IMR-90 (cell line): ENCODE results near the gene BCL2L13. TPM values are rescaled to one million over a fixed set of nuclear protein-coding genes. Genes with fewer than 3 reads are reported as not detected.

Experiments used
- ATAC-seq: fragments of 200-7000 bp; cut with Tn5 transposase; 2 replicates; pipeline ENCODE4 v1.9.1; 2020; ENCODE audit warnings: low read depth, mild to moderate bottlenecking, moderate library complexity
- BruUV-seq: library from RNA; stranded (reverse); fragments of 400-500 nt; replicated peaks from 2 replicates; lab custom pipeline; 2021; lab: Mats Ljungman, UMichigan
- CTCF ChIA-PET: fragments of 300-600 bp; formaldehyde crosslinking; extraction: SDS; loops from one replicate; lab custom pipeline; 2021; ENCODE audit warnings: antibody characterized with exemption; lab: Yijun Ruan, JAX
- POLR2A ChIA-PET: fragments of 300-600 bp; sonication (Branson Sonifier 250); formaldehyde crosslinking; loops from one replicate; lab custom pipeline; 2022; ENCODE audit warnings: antibody characterized with exemption; ENCODE audit not compliant: unreplicated experiment; lab: Charles Lee
- DNase-seq: peaks from one replicate; pipeline ENCODE4 v3.0.0; 2013
- H2AFZ ChIP-seq: replicated peaks from 2 replicates; pipeline ENCODE3; 2013; ENCODE audit warnings: low read length, mild to moderate bottlenecking; ENCODE audit not compliant: poor library complexity
- H2AK5ac ChIP-seq: 2 replicates; pipeline ENCODE4 v1.6.1; 2013; ENCODE audit warnings: low read depth, low read length, inconsistent platforms
- H2AK9ac ChIP-seq: replicated peaks from 2 replicates; pipeline ENCODE3; 2013; ENCODE audit warnings: mild to moderate bottlenecking, low read depth, low read length, moderate library complexity; ENCODE audit not compliant: poor library complexity
- H2BK120ac ChIP-seq: 2 replicates; pipeline ENCODE4 v1.6.1; 2013; ENCODE audit warnings: low read depth, low read length, inconsistent platforms
- H2BK15ac ChIP-seq: 3 replicates; pipeline ENCODE4 v1.6.1; 2013; ENCODE audit warnings: low read depth, low read length, inconsistent platforms
- H2BK20ac ChIP-seq: 2 replicates; pipeline ENCODE4 v1.6.1; 2013; ENCODE audit warnings: low read depth, mild to moderate bottlenecking, inconsistent platforms, low read length, moderate library complexity
- H2BK5ac ChIP-seq: 2 replicates; pipeline ENCODE4 v1.6.1; 2013; ENCODE audit warnings: mild to moderate bottlenecking, low read depth, low read length, inconsistent platforms; ENCODE audit not compliant: poor library complexity, severe bottlenecking
- H3K14ac ChIP-seq: replicated peaks from 2 replicates; pipeline ENCODE4 v1.6.1; 2013; ENCODE audit warnings: low read depth, low read length, inconsistent platforms
- H3K18ac ChIP-seq: 2 replicates; pipeline ENCODE4 v1.6.1; 2013; ENCODE audit warnings: low read depth, low read length, control low read depth
- H3K23ac ChIP-seq: 2 replicates; pipeline ENCODE4 v1.6.1; 2013; ENCODE audit warnings: low read depth, low read length, inconsistent platforms
- H3K27ac ChIP-seq: 2 replicates; pipeline ENCODE4 v1.5.1; 2013; ENCODE audit warnings: mild to moderate bottlenecking, control low read depth, low read length; ENCODE audit not compliant: insufficient read depth
- H3K27me3 ChIP-seq: 2 replicates; pipeline ENCODE4 v1.6.1; 2013; ENCODE audit warnings: low read length; ENCODE audit not compliant: control insufficient read depth, insufficient read depth
- H3K36me3 ChIP-seq: 2 replicates; pipeline ENCODE4 v1.6.1; 2013; ENCODE audit warnings: low read length, mixed read lengths; ENCODE audit not compliant: control insufficient read depth, insufficient read depth
- H3K4ac ChIP-seq: 2 replicates; pipeline ENCODE4 v1.6.1; 2013; ENCODE audit warnings: low read depth, low read length, inconsistent platforms
- H3K4me1 ChIP-seq: 2 replicates; pipeline ENCODE4 v1.6.1; 2013; ENCODE audit warnings: low read length, mixed read lengths; ENCODE audit not compliant: control insufficient read depth, insufficient read depth
- H3K4me2 ChIP-seq: 2 replicates; pipeline ENCODE4 v1.6.1; 2013; ENCODE audit warnings: low read depth, mild to moderate bottlenecking, control low read depth, low read length, moderate library complexity
- H3K4me3 ChIP-seq: 2 replicates; pipeline ENCODE4 v1.5.1; 2013; ENCODE audit warnings: low read depth, mild to moderate bottlenecking, control low read depth, low read length, moderate library complexity; ENCODE audit not compliant: insufficient read depth
- H3K56ac ChIP-seq: 2 replicates; pipeline ENCODE4 v1.6.1; 2013; ENCODE audit warnings: low read length, inconsistent platforms; ENCODE audit not compliant: insufficient read depth; ENCODE audit errors: extremely low read depth
- H3K79me1 ChIP-seq, 2 experiments: 2 replicates each; pipeline ENCODE4 v1.6.1; 2013; ENCODE audit warnings: low read length in 2 of 2, inconsistent platforms in 1 of 2, low read depth in 1 of 2
- H3K9ac ChIP-seq: 2 replicates; pipeline ENCODE4 v1.6.1; 2013; ENCODE audit warnings: low read depth, low read length, control low read depth
- H3K9me1 ChIP-seq: 2 replicates; pipeline ENCODE4 v1.6.1; 2013; ENCODE audit warnings: low read length, inconsistent platforms; ENCODE audit not compliant: insufficient read depth
- H3K9me3 ChIP-seq: 2 replicates; pipeline ENCODE4 v1.6.1; 2013; ENCODE audit warnings: low read length; ENCODE audit not compliant: control insufficient read depth, insufficient read depth
- H4K20me1 ChIP-seq: 2 replicates; pipeline ENCODE4 v1.6.1; 2013; ENCODE audit warnings: low read length, inconsistent platforms; ENCODE audit not compliant: insufficient read depth
- H4K5ac ChIP-seq: 2 replicates; pipeline ENCODE4 v1.6.1; 2013; ENCODE audit warnings: mild to moderate bottlenecking, low read depth, low read length, control low read depth
- H4K8ac ChIP-seq, 2 experiments: 2 replicates each; pipeline ENCODE4 v1.6.1; 2013; ENCODE audit warnings: low read depth in 2 of 2, low read length in 2 of 2, control low read depth in 1 of 2, inconsistent platforms in 1 of 2
- H4K91ac ChIP-seq: 2 replicates; pipeline ENCODE4 v1.6.1; 2013; ENCODE audit warnings: low read depth, low read length, inconsistent platforms; ENCODE audit not compliant: insufficient read depth
- BHLHE40 ChIP-seq: fragments of 150-350 bp; IDR thresholded peaks from 2 replicates; pipeline ENCODE4 v1.6.1; 2016; ENCODE audit warnings: mild to moderate bottlenecking, low read depth, low read length
- CEBPB ChIP-seq: IDR thresholded peaks from 2 replicates; pipeline ENCODE4 v1.6.1; 2012; ENCODE audit warnings: low read depth, low read length, improper control_type of control experiment
- CHD1 ChIP-seq: IDR thresholded peaks from 2 replicates; pipeline ENCODE4 v1.6.1; 2012; ENCODE audit warnings: low read depth, low read length, improper control_type of control experiment
- ELK1 ChIP-seq: fragments of 150-350 bp; IDR thresholded peaks from 2 replicates; pipeline ENCODE4 v1.6.1; 2016; ENCODE audit warnings: low read depth, mild to moderate bottlenecking, low read length, moderate library complexity, borderline replicate concordance
- FOS ChIP-seq: fragments of 150-350 bp; IDR thresholded peaks from 2 replicates; pipeline ENCODE4 v1.6.1; 2016; ENCODE audit warnings: low read depth, low read length
- MAFK ChIP-seq: IDR thresholded peaks from 2 replicates; pipeline ENCODE4 v1.6.1; 2012; ENCODE audit warnings: low read depth, low read length, improper control_type of control experiment
- MXI1 ChIP-seq: IDR thresholded peaks from 2 replicates; pipeline ENCODE4 v1.6.1; 2012; ENCODE audit warnings: low read depth, mild to moderate bottlenecking, low read length, moderate library complexity, borderline replicate concordance
- RAD21 ChIP-seq: IDR thresholded peaks from 2 replicates; pipeline ENCODE4 v1.6.1; 2012; ENCODE audit warnings: low read length, improper control_type of control experiment
- RCOR1 ChIP-seq: IDR thresholded peaks from 2 replicates; pipeline ENCODE4 v1.6.1; 2012; ENCODE audit warnings: mild to moderate bottlenecking, low read length, improper control_type of control experiment; ENCODE audit not compliant: insufficient replicate concordance
- RFX5 ChIP-seq: IDR thresholded peaks from 2 replicates; pipeline ENCODE4 v1.8.0; 2012; ENCODE audit warnings: low read depth, mild to moderate bottlenecking, low read length, moderate library complexity
- WGBS, 2 experiments: methylation state at CpG; one replicate each; pipeline versions ENCODE4 v1.1.5 to v1.1.7; 2013; ENCODE audit warnings: missing lambda C conversion rate in 2 of 2; ENCODE audit not compliant: insufficient read length in 1 of 2; ENCODE audit errors: extremely low coverage in 2 of 2; 5-methylcytosine and 5-hydroxymethylcytosine counted together
- dilution Hi-C: fragments of 300-500 bp; cut with HindIII; formaldehyde crosslinking; loops from one replicate; pipeline ENCODE4 v1.14.3; 2018; ENCODE audit warnings: low sequenced_read_pairs; ENCODE audit not compliant: unreplicated experiment
- in situ Hi-C: fragments of 300-500 bp; cut with MboI; formaldehyde crosslinking; loops from 3 replicates; pipeline ENCODE4 v1.14.3; 2019; ENCODE audit warnings: low sequenced_read_pairs, inconsistent platforms, mixed read lengths
- intact Hi-C: fragments of 100-400 bp; cut with micrococcal nuclease; formaldehyde crosslinking; loops from 2 replicates; pipeline ENCODE4 v1.10.0; 2022
- polyA plus RNA-seq, 3 experiments: library from polyadenylated mRNA; depleted of rRNA; stranded (reverse); fragments of >200 nt; gene quantifications; 2 replicates each; pipeline ENCODE4 v1.2.3, GENCODE V29; 2012; ENCODE audit warnings: low replicate concordance in 1 of 3
- total RNA-seq: library from RNA; depleted of rRNA; stranded (reverse); fragments of >200 nt; gene quantifications from 2 replicates; pipeline ENCODE4 v1.2.3, GENCODE V29; 2012
- TF ChIP-seq, protein P1 (sequence below): fragments of 150-350 bp; IDR thresholded peaks from 2 replicates; pipeline ENCODE4 v1.6.1; 2017; ENCODE audit warnings: mild to moderate bottlenecking, antibody characterized with exemption, low read length, low read depth

The BCL2L13 gene
- total and polyA plus RNA-seq, 2 of the 4 experiments (the other 2 are of a cell fraction): 42.6 to 86.7 TPM

DNA sequence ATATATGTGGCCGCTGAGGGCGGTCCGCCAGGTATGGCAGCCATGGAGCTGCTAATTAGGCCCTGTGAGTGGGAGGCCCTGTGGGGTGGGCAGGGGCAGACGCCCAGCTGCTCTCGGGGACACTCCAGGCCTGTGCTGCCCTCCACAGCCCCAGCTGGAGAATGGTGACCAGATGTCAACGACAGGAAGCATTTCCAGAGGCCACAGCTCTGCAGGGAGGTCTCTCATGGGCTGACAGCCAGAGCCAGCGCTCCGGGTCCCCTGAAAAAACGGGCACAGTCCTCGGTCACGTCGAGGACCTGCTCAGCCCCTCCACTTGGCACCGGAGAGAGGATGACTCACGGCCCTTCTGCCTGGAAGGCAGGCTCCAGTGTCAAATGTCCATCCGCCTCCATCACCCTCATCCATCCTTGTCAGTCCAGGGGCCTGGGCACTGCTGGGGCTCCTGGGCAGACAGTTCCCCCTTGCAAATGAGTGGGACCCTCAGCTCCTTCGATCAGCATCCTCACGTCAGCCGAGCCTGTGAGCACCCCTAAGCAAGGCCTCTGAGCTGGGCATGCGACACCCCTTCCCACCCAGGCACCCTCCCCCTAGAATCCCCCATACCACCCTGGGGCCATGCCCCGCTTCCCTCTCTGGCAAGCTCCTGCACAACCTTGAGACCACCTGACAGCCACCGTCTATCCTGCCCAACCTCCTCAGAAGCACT is 133.8 kb downstream of the BCL2L13 start:
- ATAC-seq (peak; percentile 2; the same call in 1 of the 2 replicates), DNase-seq (peak; percentile 42)
- Histone ChIP-seq H3K56ac (no peak overlapping the region), H3K4ac (peak overlapping the region; percentile 58), H3K36me3 (no peaks in the 10 kb centered on the region), H4K5ac (no peak overlapping the region), H2AK5ac (peak overlapping the region; percentile 76), H3K9me3 (no peaks in the 10 kb centered on the region), H3K9ac (peak overlapping the region; percentile 12), H3K79me1 (peaks cover 16 to 52% of the 10 kb centered on the region in 2 experiments), H2AFZ (peak overlapping the region; percentile 85), H4K8ac (no peak overlapping the region), H3K23ac (peak overlapping the region; percentile 59), H2BK20ac (no peak overlapping the region), H2BK5ac (peak overlapping the region; percentile 5), H4K20me1 (peaks cover 56% of the 10 kb centered on the region), H3K4me3 (no peak overlapping the region), H2AK9ac (peak overlapping the region; percentile 96), H3K18ac (no peak overlapping the region), H3K27ac (no peak overlapping the region; the same call in 1 of the 2 replicates), H3K27me3 (no peaks in the 10 kb centered on the region), H3K4me2 (peak overlapping the region; percentile 93), H4K91ac (peak overlapping the region; percentile 66), H3K9me1 (peaks cover 18% of the 10 kb centered on the region; the same call in 1 of the 2 replicates), H2BK15ac (peak overlapping the region; percentile 8; the same call in 1 of the 3 replicates), H3K14ac (peak overlapping the region; percentile 71; the same call in 1 of the 2 replicates), H2BK120ac (no peak overlapping the region), H3K4me1 (peaks cover 15% of the 10 kb centered on the region)
- WGBS, 2 experiments: 75% methylated on average over 12 of the region's 21 CpGs; no CpG with 5 or more reads in 1 of the 2 experiments
- ChIA-PET CTCF (interaction anchor here (1.6 kb wide), 1 partner anchor 29 kb away, joined by 6 read pairs; no protein-coding TSS in a partner anchor), POLR2A (no interaction called here)
- intact Hi-C loops (no loop called here), dilution Hi-C loops (no loop called here), in situ Hi-C loops (loop anchor here (5.0 kb wide), 1 partner anchor 40 kb away; no protein-coding TSS in a partner anchor)
- TF ChIP-seq RAD21: no peak
- TF ChIP-seq RCOR1: no peak
- TF ChIP-seq FOS: no peak
- TF ChIP-seq MXI1: no peak
- TF ChIP-seq RFX5: no peak
- no peak for TF ChIP-seq ELK1
- TF ChIP-seq, protein P1, sequence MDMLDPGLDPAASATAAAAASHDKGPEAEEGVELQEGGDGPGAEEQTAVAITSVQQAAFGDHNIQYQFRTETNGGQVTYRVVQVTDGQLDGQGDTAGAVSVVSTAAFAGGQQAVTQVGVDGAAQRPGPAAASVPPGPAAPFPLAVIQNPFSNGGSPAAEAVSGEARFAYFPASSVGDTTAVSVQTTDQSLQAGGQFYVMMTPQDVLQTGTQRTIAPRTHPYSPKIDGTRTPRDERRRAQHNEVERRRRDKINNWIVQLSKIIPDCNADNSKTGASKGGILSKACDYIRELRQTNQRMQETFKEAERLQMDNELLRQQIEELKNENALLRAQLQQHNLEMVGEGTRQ: no peak
- TF ChIP-seq CEBPB: no peak
- no peak for TF ChIP-seq CHD1
- TF ChIP-seq BHLHE40: no peak
- TF ChIP-seq MAFK: no peak
- no TSS peak for BruUV-seq
